Stimulated activated CD8-positive, alpha-beta memory T cell treated with anti-CD3 and anti-CD28 coated beads, Interleukin-7, amount 100 ng/mL, for 1 hour (primary cell): ENCODE results near the gene PKD1L1.

Source experiments
- DNase-seq, 2 donors: peaks; one replicate each; pipeline ENCODE4 v3.0.0-alpha.2; 2020; ENCODE audit warnings: low read depth in 2 of 2

PKD1L1 gene

GRCh38 chr7:47875998-47876744, 72.1 kb downstream of the PKD1L1 start:
- no peak for DNase-seq

GRCh38 chr7:47875406-47875805, 72.9 kb downstream of the PKD1L1 start:
- DNase-seq: no peak

GRCh38 chr7:47873762-47874161, 74.5 kb downstream of the PKD1L1 start:
- DNase-seq: no peak

- no peak for DNase-seq
These were observed 81.0 kb downstream of the PKD1L1 start for GRCh38 chr7:47867286-47867685.

GRCh38 chr7:47866120-47866519, 82.1 kb downstream of the PKD1L1 start:
- DNase-seq: no peak

- DNase-seq: no peak
These were observed 95.7 kb downstream of the PKD1L1 start for GRCh38 chr7:47852330-47853245.

- DNase-seq: no peak
These were observed 101.1 kb downstream of the PKD1L1 start for GRCh38 chr7:47847207-47847606.

GRCh38 chr7:47846138-47846836, 102.0 kb downstream of the PKD1L1 start:
- no peak for DNase-seq

GRCh38 chr7:47844311-47844710, 104.0 kb downstream of the PKD1L1 start:
- DNase-seq: no peak

- DNase-seq: no peak
These were observed 105.0 kb downstream of the PKD1L1 start for GRCh38 chr7:47843291-47843690.

GRCh38 chr7:47839381-47839780, 108.9 kb downstream of the PKD1L1 start:
- no peak for DNase-seq

GRCh38 chr7:47837826-47838225, 110.4 kb downstream of the PKD1L1 start:
- DNase-seq: no peak

GRCh38 chr7:47836503-47837202, 111.6 kb downstream of the PKD1L1 start:
- no peak for DNase-seq

GRCh38 chr7:47836080-47836479, 112.2 kb downstream of the PKD1L1 start:
- no peak for DNase-seq

GRCh38 chr7:47833211-47833610, 115.1 kb downstream of the PKD1L1 start:
- DNase-seq: no peak

GRCh38 chr7:47832105-47832715, 116.1 kb downstream of the PKD1L1 start:
- DNase-seq: no peak

GRCh38 chr7:47830015-47830414, 118.3 kb downstream of the PKD1L1 start:
- DNase-seq: no peak

GRCh38 chr7:47827871-47828270, 120.4 kb downstream of the PKD1L1 start:
- no peak for DNase-seq

GRCh38 chr7:47827351-47827756, 120.9 kb downstream of the PKD1L1 start:
- no peak for DNase-seq

GRCh38 chr7:47826754-47827153, 121.5 kb downstream of the PKD1L1 start:
- DNase-seq: no peak

GRCh38 chr7:47819607-47819920, 128.7 kb downstream of the PKD1L1 start:
- no peak for DNase-seq
